Hypothalamus (tissue), 51 donors: ENCODE data around the gene EPHB1.
A peak's percentile ranks its signal among the peaks of the same experiment; 100 is the strongest.

ENCODE experiments used
- DNase-seq, 51 donors: peaks; one replicate each; lab custom pipeline; 2025; lab: John Stamatoyannopoulos, UW

EPHB1 gene

GRCh38 chr3:134840459-134840858 lies 45.4 kb downstream of the EPHB1 start:
- no peak for DNase-seq

GRCh38 chr3:134846084-134846483 lies 51.0 kb downstream of the EPHB1 start:
- no peak for DNase-seq

GRCh38 chr3:134846911-134847317 lies 51.9 kb downstream of the EPHB1 start:
- no peak for DNase-seq

GRCh38 chr3:134847349-134847748 lies 52.3 kb downstream of the EPHB1 start:
- DNase-seq = no peak

- DNase-seq = no peak
These were observed 54.5 kb downstream of the EPHB1 start for GRCh38 chr3:134849561-134849960.

GRCh38 chr3:134850761-134851160 lies 55.7 kb downstream of the EPHB1 start:
- no peak for DNase-seq

- no peak for DNase-seq
These were observed 57.1 kb downstream of the EPHB1 start for GRCh38 chr3:134852132-134852531.

GRCh38 chr3:134852893-134853351 lies 57.9 kb downstream of the EPHB1 start:
- peak in 2 of 51 donors; percentile 14 to 19 for DNase-seq

- DNase-seq = no peak
These were observed 59.2 kb downstream of the EPHB1 start for GRCh38 chr3:134854254-134854653.

GRCh38 chr3:134857356-134857755 lies 62.3 kb downstream of the EPHB1 start:
- no peak for DNase-seq

- DNase-seq = no peak
These were observed 62.8 kb downstream of the EPHB1 start for GRCh38 chr3:134857776-134858362.

GRCh38 chr3:134858441-134859035 lies 63.5 kb downstream of the EPHB1 start:
- no peak for DNase-seq

GRCh38 chr3:134859341-134859740 lies 64.3 kb downstream of the EPHB1 start:
- no peak for DNase-seq

GRCh38 chr3:134860141-134860540 lies 65.1 kb downstream of the EPHB1 start:
- DNase-seq = no peak

GRCh38 chr3:134863915-134864314 lies 68.9 kb downstream of the EPHB1 start:
- no peak for DNase-seq

GRCh38 chr3:134864636-134865035 lies 69.6 kb downstream of the EPHB1 start:
- peak in 1 of 51 donors; percentile 12 for DNase-seq

- no peak for DNase-seq
These were observed 72.2 kb downstream of the EPHB1 start for GRCh38 chr3:134867277-134867676.

GRCh38 chr3:134869153-134869726 lies 74.2 kb downstream of the EPHB1 start:
- no peak for DNase-seq

- no peak for DNase-seq
These were observed 76.8 kb downstream of the EPHB1 start for GRCh38 chr3:134871818-134872217.

- DNase-seq = no peak
These were observed 77.7 kb downstream of the EPHB1 start for GRCh38 chr3:134872440-134873388.

- DNase-seq = no peak
These were observed 78.7 kb downstream of the EPHB1 start for GRCh38 chr3:134873789-134874188.
